HPDE6-E6E7 (cell line): Measurements from ENCODE around the gene QRFPR.
"Not testable (repeated sequence)": the region's sequence is repeated elsewhere in the genome, so short reads cannot be mapped to it uniquely, and the experiment has no call there.

Experiments used
- DNase-seq: peaks from one replicate; pipeline ENCODE4 v3.0.0; 2011; ENCODE audit warnings: missing footprints; ENCODE audit errors: extremely low spot score

QRFPR gene

GRCh38 chr4:121380776-121381462 is at the start of gene QRFPR:
Gene QRFPR (minus strand): TSS chr4:121381018. CDS start chr4:121380647, 371 bp downstream.
- DNase-seq = peak; percentile 60

- DNase-seq = peak; percentile 13
These were observed 47.9 kb upstream of the QRFPR start for GRCh38 chr4:121428721-121429120.

GRCh38 chr4:121421594-121421993 is 40.8 kb upstream of the QRFPR start:
- DNase-seq = no peak

- no peak for DNase-seq
These were observed 30.4 kb upstream of the QRFPR start for GRCh38 chr4:121411151-121411744.

- DNase-seq = not testable (repeated sequence)
These were observed 27.7 kb upstream of the QRFPR start for GRCh38 chr4:121408567-121408966.

- DNase-seq = no peak
These were observed 19.8 kb upstream of the QRFPR start for GRCh38 chr4:121400632-121401031.

- no peak for DNase-seq
These were observed 17.3 kb upstream of the QRFPR start for GRCh38 chr4:121397941-121398601.

- DNase-seq = no peak
These were observed 16.6 kb upstream of the QRFPR start for GRCh38 chr4:121397434-121397833.

- no peak for DNase-seq
These were observed 11.7 kb upstream of the QRFPR start for GRCh38 chr4:121392426-121393086.

GRCh38 chr4:121390335-121390734 is 9.5 kb upstream of the QRFPR start:
- DNase-seq = no peak

- DNase-seq = no peak
These were observed 1.5 kb downstream of the QRFPR start for GRCh38 chr4:121379276-121379675.

- DNase-seq = no peak
These were observed 3.7 kb downstream of the QRFPR start for GRCh38 chr4:121377076-121377475.

GRCh38 chr4:121376556-121376955 is 4.3 kb downstream of the QRFPR start:
- no peak for DNase-seq

GRCh38 chr4:121376097-121376496 is 4.7 kb downstream of the QRFPR start:
- no peak for DNase-seq

GRCh38 chr4:121375262-121375661 is 5.6 kb downstream of the QRFPR start:
- DNase-seq = no peak

- no peak for DNase-seq
These were observed 7.0 kb downstream of the QRFPR start for GRCh38 chr4:121373841-121374240.

- no peak for DNase-seq
These were observed 10.0 kb downstream of the QRFPR start for GRCh38 chr4:121370729-121371325.

- no peak for DNase-seq
These were observed 20.3 kb downstream of the QRFPR start for GRCh38 chr4:121360495-121360894.

GRCh38 chr4:121358473-121358872 is 22.3 kb downstream of the QRFPR start:
- no peak for DNase-seq

GRCh38 chr4:121353213-121353612 is 27.6 kb downstream of the QRFPR start:
- DNase-seq = no peak

- DNase-seq = no peak
These were observed 36.7 kb downstream of the QRFPR start for GRCh38 chr4:121344098-121344497.

GRCh38 chr4:121340247-121340646 is 40.6 kb downstream of the QRFPR start:
- no peak for DNase-seq
